Right ventricle myocardium superior (tissue), 1 donor: ENCODE data around the gene VCP. TPM values are rescaled to one million over a fixed set of nuclear protein-coding genes. Genes with fewer than 3 reads are reported as not detected.

Source experiments
- ATAC-seq: fragments of 200-7000 bp; cut with Tn5 transposase; one replicate; pipeline ENCODE4 v1.9.1; 2020; ENCODE audit warnings: mild to moderate bottlenecking; ENCODE audit not compliant: poor library complexity
- DNase-seq: peaks from one replicate; pipeline ENCODE4 v3.0.0-alpha.2; 2020
- intact Hi-C: fragments of 100-400 bp; cut with DNase I; formaldehyde crosslinking; loops from one replicate; pipeline ENCODE4 v1.11.2; 2022
- total RNA-seq: library from RNA; stranded (reverse); fragmentation: NEBNext Ultra II Directional; extraction: Animal tissue kit (Norgen Biotek cat#: 25700); gene quantifications from one replicate; pipeline ENCODE4 v1.2.1, GENCODE V29; 2021
- donor health status: DM: no; HTN: yes; CAD: no; lungs with severe emphysema.

The VCP gene
- total RNA-seq, 1 donor from 2014 or later = 217 TPM

GRCh38 chr9:35105571-35106342 is 33.3 kb upstream of the VCP start:
- intact Hi-C loops = no loop called here
- DNase-seq (no peak), ATAC-seq (no peak)

DNA sequence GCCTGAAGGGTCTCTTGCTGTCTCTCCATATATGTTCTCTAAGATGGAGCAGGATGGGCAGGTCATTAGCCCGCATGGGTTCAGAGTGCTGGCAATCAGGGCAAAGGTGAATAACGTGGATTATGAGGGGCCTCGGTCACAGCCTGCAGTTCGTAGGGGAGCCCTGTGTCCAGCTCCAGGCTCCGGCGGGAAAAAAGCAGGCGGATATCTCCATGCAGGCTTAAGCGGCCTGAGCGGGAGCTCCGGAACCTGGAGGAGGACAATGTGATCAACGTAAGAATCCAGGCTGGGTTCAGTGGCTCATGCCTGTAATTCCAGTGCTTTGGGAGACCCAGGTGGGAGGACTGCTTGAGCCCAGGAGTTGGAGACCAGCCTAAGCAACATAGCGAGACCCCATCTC is 32.7 kb upstream of the VCP start:
- DNase-seq (no peak), ATAC-seq (no peak)
- intact Hi-C loops = no loop called here

GRCh38 chr9:35104586-35104985 is 32.2 kb upstream of the VCP start:
- DNase-seq = no peak
- intact Hi-C loops = no loop called here
- ATAC-seq = no peak

DNA sequence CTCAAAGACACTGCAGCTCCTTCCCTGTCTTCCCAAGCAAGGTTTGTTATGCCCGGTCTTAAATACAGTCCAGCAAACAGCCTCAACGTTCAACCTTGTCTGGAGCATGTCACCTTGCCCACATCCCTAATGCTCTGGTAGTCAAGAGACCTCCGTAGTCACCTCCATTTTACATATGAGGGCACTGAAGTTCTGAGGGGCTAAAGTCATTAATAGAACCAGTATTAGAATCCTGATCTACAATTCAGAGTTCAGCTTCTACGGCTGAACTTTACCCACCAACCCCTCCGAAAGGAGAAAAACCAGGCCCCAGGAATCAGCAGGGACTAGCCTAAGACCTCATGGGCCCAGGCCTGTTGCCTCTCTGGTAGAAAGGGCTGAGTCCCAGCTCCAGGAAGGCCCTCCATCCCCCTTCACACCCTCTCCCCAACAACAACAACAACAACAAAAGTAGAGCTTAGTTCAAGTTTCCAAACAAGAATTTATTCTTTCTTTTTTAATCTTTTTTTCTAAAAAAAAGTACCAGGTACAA is 31.3 kb upstream of the VCP start:
- ATAC-seq (peak; percentile 1), DNase-seq (no peak)
- intact Hi-C loops = no loop called here

DNA sequence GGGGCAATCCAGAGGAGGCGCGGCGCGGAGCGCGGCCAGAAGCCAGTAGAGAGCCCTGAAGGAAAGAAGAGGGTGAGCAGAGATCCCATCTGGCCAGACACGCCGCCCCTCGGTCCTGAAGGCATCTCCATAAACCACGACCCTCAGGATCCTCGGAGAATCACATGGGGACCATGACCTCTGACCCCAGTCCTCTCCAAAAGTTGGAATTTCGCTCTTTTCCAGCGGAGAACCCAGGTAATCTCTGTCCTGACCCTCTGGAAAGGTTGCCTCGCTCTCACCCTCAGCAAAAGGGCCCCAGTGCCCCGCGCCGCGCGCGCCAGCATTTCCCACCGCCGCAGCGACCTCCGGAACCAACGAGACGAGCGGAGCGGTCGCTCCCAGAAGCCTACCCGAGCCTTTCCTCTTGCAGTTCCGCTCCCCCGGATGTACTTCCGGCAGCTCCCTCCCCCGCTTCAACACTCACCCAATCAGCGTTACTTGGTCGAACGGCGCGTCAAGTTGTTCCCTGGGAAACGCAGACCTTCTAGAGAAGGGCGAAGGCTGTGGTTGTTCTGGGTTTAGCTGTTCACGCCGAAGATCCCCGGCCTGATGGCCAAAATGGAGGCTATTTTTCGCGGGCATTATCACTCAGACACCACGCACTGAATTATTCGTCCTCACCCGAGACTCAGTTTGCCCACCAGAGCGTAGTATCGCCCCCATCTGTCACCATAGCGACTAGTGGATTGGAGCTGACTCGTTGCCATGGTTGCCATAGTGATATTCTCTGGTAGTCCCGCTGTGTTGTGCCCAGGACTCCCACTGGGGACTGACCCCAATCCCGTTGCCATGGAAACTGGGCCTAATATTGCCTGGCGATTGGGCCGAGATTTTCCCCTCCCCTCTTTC is 30.6 kb upstream of the VCP start, which contains the start of gene STOML2:
TSS of gene STOML2 (minus strand) at position 363 of the 891 bp plus-strand sequence. CDS start at position 326, 37 bp downstream.
- ATAC-seq (peak; percentile 98), DNase-seq (peak; percentile 96)
- intact Hi-C loops = no loop called here

DNA sequence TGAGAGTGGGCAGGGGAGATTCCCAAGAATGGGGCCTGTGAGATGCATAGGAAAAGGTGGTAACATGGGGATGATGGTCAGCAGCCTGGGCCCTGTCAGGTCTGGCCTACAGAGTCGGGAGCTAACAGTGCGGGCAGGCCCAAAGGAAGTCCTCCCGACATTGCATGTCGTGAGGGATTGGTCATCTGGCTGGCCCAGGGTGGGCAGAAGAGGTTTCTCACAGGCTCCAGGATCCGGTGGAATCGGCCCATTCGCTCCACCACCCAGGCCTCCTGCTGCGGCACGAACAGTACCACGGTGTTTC is 30.0 kb upstream of the VCP start:
- ATAC-seq (peak; percentile 35), DNase-seq (no peak)
- intact Hi-C loops = no loop called here

- intact Hi-C loops = loop anchor here (5.0 to 10.0 kb wide), 2 partner anchors 113 to 195 kb away; partner anchors contain the start of gene DNAJB5
- DNase-seq = no peak
- ATAC-seq = no peak
Observed at GRCh38 chr9:35097573-35097972, 25.1 kb upstream of the VCP start.

- ATAC-seq = peak; percentile 97
- intact Hi-C loops = loop anchor here (5.0 to 10.0 kb wide), 2 partner anchors 111 to 194 kb away; partner anchors contain the start of gene DNAJB5
- DNase-seq = peak; percentile 95
Observed at GRCh38 chr9:35096035-35096849, 23.8 kb upstream of the VCP start, which contains the start of gene PIGO. TSS of gene PIGO (minus strand) at chr9:35096591. CDS start at chr9:35095565, 1,026 bp downstream.

- intact Hi-C loops = loop anchor here (10.0 kb wide), 1 partner anchor 107 kb away; the partner anchor contains the start of gene DNAJB5
- no peak for ATAC-seq
- DNase-seq = no peak
Observed at GRCh38 chr9:35091536-35091935, 19.1 kb upstream of the VCP start.

DNA sequence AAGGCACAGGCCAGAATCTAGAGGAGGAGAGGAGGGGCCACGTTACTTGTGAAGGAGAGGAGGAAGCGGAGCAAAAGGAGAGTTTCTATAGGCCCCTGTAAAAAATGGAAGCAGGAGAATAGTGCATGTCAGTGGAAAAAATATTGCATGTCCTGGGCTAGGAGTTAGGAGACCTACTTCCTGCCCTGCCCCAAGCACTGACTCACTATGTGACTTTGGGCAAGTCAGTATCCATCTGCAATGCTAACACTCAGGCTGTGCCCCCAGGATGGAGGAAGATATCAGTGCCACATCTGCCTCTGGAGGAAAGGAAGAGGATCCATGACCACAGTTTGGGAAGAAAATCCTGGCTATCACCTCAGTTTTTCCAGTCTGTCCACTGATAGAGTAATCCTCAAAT is 17.0 kb upstream of the VCP start:
- DNase-seq (no peak), ATAC-seq (no peak)
- intact Hi-C loops = no loop called here

DNA sequence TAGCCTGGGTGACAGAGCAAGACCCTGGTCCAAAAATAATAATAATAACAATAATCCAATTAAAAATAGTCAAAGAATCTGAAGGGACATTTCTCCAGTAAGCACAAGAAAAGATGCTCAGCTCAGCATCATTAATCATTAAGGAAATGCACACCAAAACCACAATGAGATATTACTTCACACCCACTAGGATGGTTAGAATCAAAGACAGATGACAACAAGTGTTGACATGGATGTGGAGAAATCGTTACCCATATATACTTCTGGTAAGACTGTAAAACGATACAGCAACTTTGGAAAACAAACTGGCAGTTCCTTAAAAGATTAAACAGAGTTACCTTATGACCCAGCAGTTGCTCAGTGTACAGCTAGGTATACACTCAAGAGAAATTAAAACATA is 12.7 kb upstream of the VCP start:
- no peak for ATAC-seq
- no peak for DNase-seq
- intact Hi-C loops = no loop called here

DNA sequence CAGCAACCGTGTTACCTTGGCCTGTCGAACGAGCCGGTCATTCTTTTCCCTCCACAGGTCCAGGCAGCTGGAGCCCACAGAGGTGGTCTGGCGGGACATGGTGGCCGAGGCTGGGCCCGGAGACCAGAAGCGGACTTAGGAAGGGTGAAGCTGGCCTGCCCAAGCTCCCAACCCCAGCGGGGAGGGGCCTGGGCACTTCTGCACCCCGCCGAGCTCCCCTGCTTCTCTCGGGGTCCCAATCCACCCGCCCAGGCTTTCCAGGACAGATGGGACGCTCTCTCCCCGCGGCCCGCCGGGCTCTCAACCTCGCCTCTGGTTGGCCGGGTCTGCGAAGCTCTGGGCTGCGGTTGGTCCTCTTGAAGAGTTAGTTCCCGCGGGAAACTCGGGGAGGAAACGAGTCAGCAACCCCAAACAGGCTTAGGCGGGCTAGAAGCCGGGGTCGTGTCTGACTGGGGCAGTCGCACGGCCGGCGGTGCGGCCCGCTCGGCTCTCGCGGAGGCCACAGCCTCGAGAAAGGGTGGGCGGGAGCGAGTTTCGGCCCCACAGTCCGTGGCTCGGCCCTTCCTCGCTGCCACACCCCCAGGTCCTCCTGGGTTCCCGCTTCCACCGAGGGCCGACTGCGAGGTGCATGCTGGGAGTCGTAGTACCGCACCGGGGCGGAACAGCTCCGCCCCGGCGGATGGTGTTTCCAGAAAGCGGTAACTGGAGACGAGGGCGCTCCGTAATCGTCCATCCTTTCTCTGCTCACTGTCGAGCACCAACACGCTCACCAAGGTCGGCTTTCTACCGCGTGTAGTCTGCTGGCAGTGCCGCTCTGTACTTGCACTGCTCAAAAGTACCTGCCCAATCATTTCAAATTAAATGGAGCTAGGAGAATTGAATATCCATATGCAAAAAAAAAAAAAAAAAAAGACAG is 7.3 kb upstream of the VCP start, which contains the start of gene FANCG:
TSS of gene FANCG (minus strand) at position 517 of the 916 bp plus-strand sequence. CDS start at position 99, 418 bp downstream.
- intact Hi-C loops = no loop called here
- ATAC-seq (peak; percentile 98), DNase-seq (peak; percentile 95)

DNA sequence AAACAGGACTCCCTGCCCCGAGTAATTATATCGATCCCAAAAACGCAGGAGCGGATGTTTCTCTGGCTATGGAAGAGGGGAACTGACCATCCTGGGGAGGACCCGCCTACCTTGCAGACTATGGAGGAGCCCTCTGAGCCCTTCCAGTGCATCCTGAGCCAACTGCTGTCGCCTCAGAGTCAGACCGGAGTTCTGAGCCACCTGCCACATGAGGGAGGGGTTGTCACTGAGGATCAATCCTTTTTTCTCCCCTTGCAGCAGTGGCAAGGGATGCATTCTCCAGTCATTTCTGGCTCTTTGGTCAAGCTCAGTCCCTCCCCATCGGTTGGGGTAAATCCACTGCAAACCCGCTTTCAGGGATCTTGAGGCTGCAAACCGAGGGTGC is 6.6 kb upstream of the VCP start:
- intact Hi-C loops = no loop called here
- ATAC-seq (no peak), DNase-seq (no peak)

- ATAC-seq (no peak), DNase-seq (no peak)
- intact Hi-C loops = no loop called here
Observed at GRCh38 chr9:35078066-35078465, 5.6 kb upstream of the VCP start.

DNA sequence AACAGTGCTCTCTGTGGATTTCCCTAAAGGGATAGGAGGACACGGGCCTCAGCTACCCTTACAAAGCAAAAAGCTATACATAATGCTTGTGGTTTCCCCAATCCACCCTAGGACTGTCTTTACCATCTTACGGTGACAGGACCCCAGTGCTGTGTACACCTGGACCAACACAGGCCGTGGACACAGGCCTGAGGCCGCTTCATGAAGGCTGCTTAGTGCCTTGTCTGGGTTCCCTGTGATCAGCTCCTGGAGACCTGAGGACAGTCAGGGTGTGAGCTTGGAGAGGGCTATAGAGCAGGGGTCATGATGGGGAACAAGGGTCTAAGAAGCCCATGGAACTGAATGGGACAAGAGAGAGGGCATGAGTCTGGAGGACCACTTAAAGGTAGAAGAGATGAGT is 4.4 kb upstream of the VCP start:
- DNase-seq = no peak
- ATAC-seq = no peak
- intact Hi-C loops = no loop called here

GRCh38 chr9:35075358-35075757 is 2.9 kb upstream of the VCP start:
- intact Hi-C loops = no loop called here
- ATAC-seq = no peak
- no peak for DNase-seq

DNA sequence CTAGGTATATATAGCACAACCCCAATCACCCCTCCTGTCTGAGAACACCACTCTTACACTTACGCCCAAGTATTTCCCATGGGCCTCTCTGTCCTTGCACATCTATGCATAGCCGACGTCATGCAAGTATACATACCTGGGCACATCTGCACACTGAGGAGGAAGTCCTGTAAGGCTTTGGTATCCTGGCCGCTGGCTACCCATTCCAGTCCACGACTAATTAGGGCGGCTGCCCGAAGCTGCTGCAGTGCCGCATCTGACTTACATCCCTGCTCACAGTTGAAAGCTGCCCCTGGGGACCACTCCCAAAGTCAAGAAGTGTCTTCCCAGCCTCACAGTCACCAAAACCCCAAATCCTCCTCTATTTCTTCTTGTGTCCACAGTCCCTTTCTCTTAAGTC is 2.4 kb upstream of the VCP start:
- intact Hi-C loops = no loop called here
- ATAC-seq = no peak
- no peak for DNase-seq

GRCh38 chr9:35074141-35074540 is 1.7 kb upstream of the VCP start:
- intact Hi-C loops = no loop called here

More at GRCh38 chr9:35074141-35074540, 1.7 kb upstream of the VCP start:
- DNase-seq (no peak), ATAC-seq (no peak)
